Neural crest cell (in vitro differentiated cells): ENCODE data around the gene IGF2BP3. TPM values are rescaled to one million over a fixed set of nuclear protein-coding genes. Genes with fewer than 3 reads are reported as not detected.
"Not testable (repeated sequence)": the region's sequence is repeated elsewhere in the genome, so short reads cannot be mapped to it uniquely, and the experiment has no call there.

Experiments
- DNase-seq: peaks from one replicate; pipeline ENCODE4 v3.0.0; 2021; ENCODE audit warnings: low read depth, mixed read lengths, low spot score
- H3K27ac Mint-ChIP-seq: one replicate; pipeline ENCODE4 v1.8.0; 2021; ENCODE audit warnings: mild to moderate bottlenecking, mixed read lengths; ENCODE audit not compliant: unreplicated experiment
- H3K27me3 Mint-ChIP-seq: 2 replicates; pipeline ENCODE4 v1.8.0; 2021; ENCODE audit warnings: low read depth, mild to moderate bottlenecking, mixed read lengths
- H3K36me3 Mint-ChIP-seq: 2 replicates; pipeline ENCODE4 v1.8.0; 2021; ENCODE audit warnings: low read depth, mild to moderate bottlenecking, mixed read lengths
- H3K4me1 Mint-ChIP-seq: 2 replicates; pipeline ENCODE4 v1.8.0; 2021; ENCODE audit warnings: mixed read lengths
- H3K4me3 Mint-ChIP-seq: one replicate; pipeline ENCODE4 v1.8.0; 2021; ENCODE audit warnings: mild to moderate bottlenecking, mixed read lengths
- H3K9me3 Mint-ChIP-seq: 2 replicates; pipeline ENCODE4 v1.8.0; 2021; ENCODE audit warnings: mixed read lengths
- CTCF ChIP-seq: fragments of 200-600 bp; sonication (generic); conservative IDR thresholded peaks from 2 replicates; pipeline ENCODE4 v1.5.0; 2021; ENCODE audit warnings: antibody characterized with exemption, mild to moderate bottlenecking
- total RNA-seq: library from RNA; stranded (reverse); gene quantifications from 2 replicates; pipeline ENCODE4 v1.2.1, GENCODE V29; 2021

Gene IGF2BP3
- total RNA-seq, 1 donor from 2014 or later, result 117 TPM

DNA sequence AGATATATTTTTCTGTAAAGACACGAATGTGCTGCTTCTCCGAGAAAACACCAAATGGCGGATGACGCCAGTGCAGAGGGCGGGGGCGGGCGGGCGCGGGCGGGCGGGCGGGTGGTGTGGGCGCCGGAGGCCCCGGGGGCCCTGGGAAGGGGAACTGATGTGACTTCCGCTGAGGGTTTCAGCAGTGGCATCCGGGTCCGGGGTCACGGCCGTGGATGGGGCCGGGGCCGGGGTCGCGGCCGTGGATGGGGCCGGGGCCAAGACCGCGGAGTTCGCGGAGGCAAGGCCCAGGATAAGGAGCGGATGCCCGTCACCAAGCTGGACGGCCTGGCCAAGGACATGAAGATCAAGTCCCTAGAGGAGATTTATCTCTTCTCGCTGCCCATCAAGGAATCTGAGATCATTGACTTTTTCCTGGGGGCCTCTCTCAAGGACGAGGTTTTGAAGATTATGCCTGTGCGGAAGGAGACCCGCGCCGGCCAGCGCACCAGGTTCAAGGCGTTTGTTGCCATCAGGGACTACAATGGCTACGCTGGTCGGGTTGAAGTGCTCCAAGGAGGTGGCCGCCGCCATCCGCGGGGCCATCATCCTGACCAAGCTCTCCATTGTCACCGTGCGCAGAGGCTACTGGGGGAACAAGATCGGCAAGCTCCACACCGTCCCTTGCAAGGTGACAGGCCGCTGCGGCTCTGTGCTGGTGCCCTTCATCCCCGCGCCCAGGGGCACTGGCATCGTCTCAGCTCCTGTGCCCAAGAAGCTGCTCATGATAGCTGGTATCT, 20.3 kb upstream of the IGF2BP3 start:
- no peaks in the 10 kb centered on the region for H3K27me3 Mint-ChIP-seq
- H3K4me1 Mint-ChIP-seq, result peaks cover 5% of the 10 kb centered on the region
- H3K9me3 Mint-ChIP-seq, result no peaks in the 10 kb centered on the region
- no peak for TF ChIP-seq CTCF
- DNase-seq, result no peak
- H3K36me3 Mint-ChIP-seq, result peaks cover 4% of the 10 kb centered on the region
- H3K27ac Mint-ChIP-seq, result peak overlapping the region; percentile 35
- H3K4me3 Mint-ChIP-seq, result no peak overlapping the region

GRCh38 chr7:23488714-23489113, 18.4 kb upstream of the IGF2BP3 start:
- H3K4me3 Mint-ChIP-seq, DNase-seq, H3K9me3 Mint-ChIP-seq, H3K27me3 Mint-ChIP-seq, H3K36me3 Mint-ChIP-seq, H3K4me1 Mint-ChIP-seq, H3K27ac Mint-ChIP-seq: not testable (repeated sequence)

- TF ChIP-seq CTCF, result no peak
- peaks cover 4% of the 10 kb centered on the region for H3K36me3 Mint-ChIP-seq
- no peaks in the 10 kb centered on the region for H3K9me3 Mint-ChIP-seq
- peaks cover 5% of the 10 kb centered on the region for H3K4me1 Mint-ChIP-seq
- peak overlapping the region; percentile 46 for H3K4me3 Mint-ChIP-seq
- DNase-seq, result no peak
- H3K27ac Mint-ChIP-seq, result no peak overlapping the region
- H3K27me3 Mint-ChIP-seq, result no peaks in the 10 kb centered on the region
Measured at GRCh38 chr7:23487670-23488069, 17.4 kb upstream of the IGF2BP3 start.

DNA sequence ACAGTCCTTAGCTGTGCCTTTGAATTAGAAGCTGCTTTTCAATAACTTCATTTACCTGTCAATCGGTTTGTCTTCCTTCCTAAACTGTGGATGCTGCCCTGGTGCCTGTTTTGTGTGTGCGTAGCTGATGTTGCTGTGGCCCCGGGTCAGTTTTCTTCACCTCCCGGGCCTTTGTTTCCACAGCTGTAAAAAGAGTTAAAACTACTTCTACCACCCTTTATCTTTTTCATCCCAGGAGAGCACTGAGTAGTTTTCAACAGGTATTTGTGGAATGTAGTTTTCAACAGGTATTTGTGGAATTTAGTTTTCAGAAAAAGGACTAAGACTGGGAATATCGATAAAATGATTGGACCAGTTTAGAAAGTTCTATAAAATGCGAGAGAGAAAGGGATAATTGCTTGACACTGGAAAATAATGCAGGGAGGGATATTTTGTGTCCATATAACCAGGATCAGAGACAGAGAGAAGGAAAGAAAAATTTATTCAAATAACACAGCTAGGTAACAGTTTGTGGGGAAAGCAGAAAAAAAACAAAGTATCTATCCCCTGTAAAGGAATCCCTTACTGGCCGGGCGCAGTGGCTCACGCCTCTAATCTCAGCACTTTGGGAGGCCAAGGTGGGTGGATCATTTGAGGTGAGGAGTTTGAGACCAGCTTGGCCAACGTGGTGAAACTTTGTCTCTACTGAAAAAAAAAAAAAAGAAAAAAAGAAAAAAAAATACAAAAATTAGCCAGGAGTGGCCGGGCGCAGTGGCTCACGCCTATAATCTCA, 15.9 kb upstream of the IGF2BP3 start:
- Mint-ChIP-seq H3K36me3 (peaks cover 8% of the 10 kb centered on the region), H3K27me3 (no peaks in the 10 kb centered on the region), H3K27ac (no peak overlapping the region), H3K9me3 (no peaks in the 10 kb centered on the region), H3K4me1 (peaks cover 8% of the 10 kb centered on the region), H3K4me3 (no peak overlapping the region)
- DNase-seq, result no peak
- no peak for TF ChIP-seq CTCF

DNA sequence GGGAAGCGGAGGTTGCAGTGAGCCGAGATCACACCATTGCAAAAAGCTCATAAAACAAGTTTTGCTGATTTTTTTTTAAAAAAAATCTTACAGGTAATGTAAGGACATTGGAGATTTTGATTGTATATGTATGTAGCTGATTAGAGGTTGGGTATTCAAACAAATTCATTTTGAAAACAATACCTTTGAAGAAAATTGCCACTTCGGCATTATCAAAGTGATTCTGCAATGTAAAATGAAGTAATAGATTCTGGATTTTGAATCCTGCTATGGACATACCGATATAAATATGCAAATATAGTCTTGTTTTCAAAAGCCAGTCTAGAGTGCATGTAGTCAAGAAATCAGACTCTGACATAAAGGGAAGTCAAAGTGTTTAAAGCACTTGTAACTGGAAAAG, 12.4 kb upstream of the IGF2BP3 start:
- Mint-ChIP-seq H3K4me1 (peaks cover 13% of the 10 kb centered on the region), H3K27ac (no peak overlapping the region), H3K27me3 (no peaks in the 10 kb centered on the region), H3K4me3 (no peak overlapping the region), H3K36me3 (peaks cover 6% of the 10 kb centered on the region), H3K9me3 (no peaks in the 10 kb centered on the region)
- DNase-seq, result no peak
- TF ChIP-seq CTCF, result no peak
